RWPE1 (cell line): ENCODE results near the gene GJA1.

Experiments
- CTCF ChIA-PET: fragments of 350-600 bp; sonication (Branson Sonifier 250); formaldehyde crosslinking; extraction: SDS; loops from one replicate; lab custom pipeline; 2021; lab: Yijun Ruan, JAX
- POLR2A ChIA-PET: fragments of 400-600 bp; formaldehyde crosslinking; extraction: SDS; loops from one replicate; lab custom pipeline; 2020; ENCODE audit warnings: antibody characterized with exemption; ENCODE audit not compliant: low non-redundant PET; lab: Yijun Ruan, JAX
- DNase-seq: peaks from one replicate; pipeline ENCODE4 v3.0.0; 2012; ENCODE audit warnings: low spot score
- H3K27ac ChIP-seq: fragments of 450-650 bp; 2 replicates; pipeline ENCODE4 v1.5.1; 2017
- TF ChIP-seq, protein P1 (sequence below): fragments of 450-650 bp; conservative IDR thresholded peaks from 2 replicates; pipeline ENCODE4 v1.5.1; 2017; ENCODE audit warnings: low read depth, mild to moderate bottlenecking

The GJA1 gene

DNA sequence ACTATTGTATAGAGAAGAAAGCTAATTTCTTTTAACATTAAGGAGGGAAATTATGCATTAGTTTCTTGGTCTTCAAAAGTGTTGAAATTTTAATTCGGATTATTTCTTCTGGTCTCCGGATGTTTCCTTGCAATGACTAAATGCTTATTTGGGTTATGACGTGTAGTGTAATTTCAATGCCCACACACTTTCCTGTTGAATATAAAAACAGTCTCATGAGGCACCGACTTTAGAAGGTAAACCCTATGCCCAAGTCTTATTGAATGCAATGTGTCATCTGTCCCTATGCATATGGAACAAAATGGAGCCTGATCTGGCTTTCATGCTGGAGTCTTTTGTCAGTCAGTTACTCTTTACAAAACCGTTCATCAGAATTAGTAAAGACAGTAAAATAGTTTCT, 17.7 kb downstream of the GJA1 start:
- ChIA-PET CTCF (no interaction called here), POLR2A (no interaction called here)
- DNase-seq, result no peak
- no peak overlapping the region for H3K27ac ChIP-seq
- TF ChIP-seq, protein P1, sequence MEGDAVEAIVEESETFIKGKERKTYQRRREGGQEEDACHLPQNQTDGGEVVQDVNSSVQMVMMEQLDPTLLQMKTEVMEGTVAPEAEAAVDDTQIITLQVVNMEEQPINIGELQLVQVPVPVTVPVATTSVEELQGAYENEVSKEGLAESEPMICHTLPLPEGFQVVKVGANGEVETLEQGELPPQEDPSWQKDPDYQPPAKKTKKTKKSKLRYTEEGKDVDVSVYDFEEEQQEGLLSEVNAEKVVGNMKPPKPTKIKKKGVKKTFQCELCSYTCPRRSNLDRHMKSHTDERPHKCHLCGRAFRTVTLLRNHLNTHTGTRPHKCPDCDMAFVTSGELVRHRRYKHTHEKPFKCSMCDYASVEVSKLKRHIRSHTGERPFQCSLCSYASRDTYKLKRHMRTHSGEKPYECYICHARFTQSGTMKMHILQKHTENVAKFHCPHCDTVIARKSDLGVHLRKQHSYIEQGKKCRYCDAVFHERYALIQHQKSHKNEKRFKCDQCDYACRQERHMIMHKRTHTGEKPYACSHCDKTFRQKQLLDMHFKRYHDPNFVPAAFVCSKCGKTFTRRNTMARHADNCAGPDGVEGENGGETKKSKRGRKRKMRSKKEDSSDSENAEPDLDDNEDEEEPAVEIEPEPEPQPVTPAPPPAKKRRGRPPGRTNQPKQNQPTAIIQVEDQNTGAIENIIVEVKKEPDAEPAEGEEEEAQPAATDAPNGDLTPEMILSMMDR, result no peak

DNA sequence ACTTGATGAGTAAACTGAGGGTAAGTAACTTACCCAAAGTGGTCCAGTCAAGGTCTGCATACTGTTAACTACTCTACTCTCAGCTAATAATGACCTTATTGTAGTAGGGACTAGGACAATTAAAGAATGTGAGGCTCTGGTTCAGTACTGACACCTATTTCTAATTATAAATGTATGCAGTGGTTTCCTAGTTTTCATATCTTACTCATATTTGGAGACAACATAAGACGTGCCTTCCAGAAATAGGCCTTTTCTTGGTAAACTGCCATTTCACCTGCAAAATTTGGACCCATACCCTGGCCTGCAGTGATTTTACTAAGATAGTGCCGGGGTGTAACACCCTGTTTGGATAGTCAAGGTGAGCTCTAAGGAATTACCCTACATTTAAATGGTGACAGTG, 24.7 kb downstream of the GJA1 start:
- POLR2A ChIA-PET, result no interaction called here
- TF ChIP-seq, protein P1, result no peak
- H3K27ac ChIP-seq, result no peak overlapping the region
- no peak for DNase-seq
- CTCF ChIA-PET, result no interaction called here

DNA sequence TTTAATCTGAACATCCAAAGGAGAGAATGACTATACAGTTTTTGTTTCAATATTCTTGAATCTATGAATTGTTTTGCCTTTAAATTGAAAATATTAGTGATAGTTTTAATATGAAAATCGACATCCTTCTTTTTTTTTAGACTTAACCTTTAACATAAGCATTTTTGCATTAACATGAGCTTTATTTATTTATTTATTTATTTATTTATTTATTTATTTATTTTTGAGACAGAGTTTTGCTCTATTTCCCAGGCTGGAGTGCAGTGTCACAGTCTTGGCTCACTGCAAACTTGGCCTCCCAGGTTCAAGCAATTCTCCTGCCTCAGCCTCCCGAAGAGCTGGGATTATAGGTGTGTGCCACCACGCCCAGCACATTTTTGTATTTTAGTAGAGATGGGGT, 27.6 kb downstream of the GJA1 start:
- ChIA-PET CTCF (interaction anchor here (0.6 kb wide), 1 partner anchor 361 kb away, joined by 5 read pairs; no protein-coding TSS in a partner anchor), POLR2A (no interaction called here)
- DNase-seq, result no peak
- TF ChIP-seq, protein P1, result no peak
- no peak overlapping the region for H3K27ac ChIP-seq

DNA sequence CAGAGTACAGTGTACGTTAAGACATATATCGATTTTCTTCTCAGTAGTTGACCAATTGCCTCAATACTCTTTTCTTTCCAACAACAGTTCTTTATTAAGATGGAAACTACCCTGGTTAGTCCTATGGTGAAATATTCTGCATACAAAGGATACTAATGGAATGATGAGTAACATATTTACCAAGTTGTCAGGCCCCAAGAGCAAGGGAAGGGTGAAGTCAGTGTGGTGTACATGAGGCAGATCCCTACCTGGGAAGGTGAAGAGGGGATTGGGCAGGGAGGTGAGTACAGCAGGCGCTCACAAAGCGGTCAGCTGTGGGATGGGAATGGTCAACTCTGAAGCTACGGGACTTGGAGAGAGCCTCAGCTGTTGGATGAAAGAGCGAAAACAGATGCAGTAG, 29.7 kb downstream of the GJA1 start:
- H3K27ac ChIP-seq, result no peak overlapping the region
- CTCF ChIA-PET, result no interaction called here

DNA sequence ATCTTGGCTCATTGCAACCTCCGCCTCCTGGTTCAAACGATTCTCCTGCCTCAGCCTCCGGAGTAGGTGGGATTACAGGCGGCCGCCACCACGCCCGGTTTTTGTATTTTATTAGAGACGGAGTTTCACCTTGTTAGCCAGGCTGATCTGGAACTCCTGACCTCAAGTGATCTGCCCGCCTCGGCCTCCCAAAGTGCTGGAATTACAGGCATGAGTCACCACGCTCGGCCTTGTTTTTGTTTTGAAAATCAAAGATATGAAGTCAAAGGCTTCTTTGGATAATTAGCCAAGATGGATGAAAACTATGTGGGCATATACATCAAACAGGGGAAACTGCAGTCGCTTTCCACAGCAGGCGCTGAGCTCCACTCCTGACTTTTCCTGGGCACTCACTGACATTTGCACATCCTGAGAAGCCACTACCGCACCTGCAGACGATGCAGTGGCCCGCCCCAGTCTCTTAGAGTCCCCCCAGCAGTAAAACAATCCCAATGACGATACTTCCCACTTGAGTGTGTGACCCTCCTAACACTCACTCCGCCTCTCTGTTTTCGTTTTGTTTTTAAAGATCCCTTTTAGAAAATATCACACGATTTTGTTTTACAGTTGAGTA, 44.1 kb downstream of the GJA1 start:
- CTCF ChIA-PET, result no interaction called here
- no peak for DNase-seq
- TF ChIP-seq, protein P1, result no peak
- no peak overlapping the region for H3K27ac ChIP-seq
- POLR2A ChIA-PET, result no interaction called here

More for the DNA sequence above, 29.7 kb downstream of the GJA1 start:
- POLR2A ChIA-PET, result no interaction called here
- TF ChIP-seq, protein P1, result no peak
- no peak for DNase-seq

DNA sequence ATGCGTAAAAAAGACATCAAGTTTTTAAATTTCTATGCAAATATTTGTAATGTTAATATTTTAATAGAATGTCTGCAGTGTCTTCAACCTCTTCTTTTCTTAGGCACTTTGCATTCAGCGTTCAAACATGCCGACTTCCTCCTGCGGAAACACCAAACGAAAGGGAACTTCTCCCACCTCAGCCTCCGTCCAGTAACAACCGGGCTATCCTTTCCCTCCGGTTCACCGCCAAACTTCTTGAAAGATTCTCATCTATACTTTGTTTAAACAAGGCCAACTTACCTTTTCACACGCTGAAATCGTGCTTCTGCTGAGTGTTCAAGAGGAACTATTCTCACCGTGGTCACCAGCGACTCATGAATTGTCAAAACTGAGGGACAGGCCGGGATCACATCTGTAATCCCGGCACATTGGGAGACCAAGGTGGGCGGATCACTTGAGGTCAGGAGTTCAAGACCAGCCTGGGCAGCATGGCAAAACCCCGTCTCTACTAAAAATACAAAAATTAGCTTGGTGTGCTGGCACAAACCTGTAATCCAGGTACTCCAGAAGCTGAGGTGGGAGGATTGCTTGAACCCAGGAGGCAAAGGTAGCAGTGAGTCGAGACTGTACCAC, 44.8 kb downstream of the GJA1 start:
- H3K27ac ChIP-seq, result no peak overlapping the region
- DNase-seq, result no peak
- CTCF ChIA-PET, result no interaction called here

More for the DNA sequence above, 44.8 kb downstream of the GJA1 start:
- POLR2A ChIA-PET, result no interaction called here
- TF ChIP-seq, protein P1, result no peak
